Right atrium auricular region (tissue), 2 donors: Measurements from ENCODE around the gene TEAD1. TPM values are rescaled to one million over a fixed set of nuclear protein-coding genes. Genes with fewer than 3 reads are reported as not detected.
A peak's percentile ranks its signal among the peaks of the same experiment; 100 is the strongest.

Experiments used
- DNase-seq: peaks from one replicate; pipeline ENCODE4 v3.0.0-alpha.2; 2019; ENCODE audit warnings: low spot score
- H3K27ac ChIP-seq, 2 donors: fragments of 200-600 bp; sonication (generic); 1 replicate in 1 of 2; 2 replicates in 1 of 2; pipeline ENCODE4 v1.5.1; 2016 to 2019
- H3K27me3 ChIP-seq, 2 donors: fragments of 200-600 bp; sonication (generic); one replicate each; pipeline versions ENCODE4 v1.5.1 to v1.6.0; 2017 to 2019
- H3K36me3 ChIP-seq: fragments of 200-600 bp; sonication (generic); one replicate; pipeline ENCODE4 v1.5.1; 2016
- H3K4me1 ChIP-seq, 2 donors: fragments of 200-600 bp; sonication (generic); one replicate each; pipeline versions ENCODE4 v1.5.1 to v1.6.0; 2017 to 2019
- H3K4me3 ChIP-seq, 2 donors: fragments of 200-600 bp; sonication (generic); 1 replicate in 1 of 2; 2 replicates in 1 of 2; pipeline ENCODE4 v1.5.1; 2017 to 2019; ENCODE audit warnings: mild to moderate bottlenecking in 1 of 2, moderate library complexity in 1 of 2
- H3K9me3 ChIP-seq, 2 donors: fragments of 200-600 bp; sonication (generic); one replicate each; pipeline ENCODE4 v1.5.1; 2019
- CTCF ChIP-seq, 2 donors: fragments of 200-600 bp; sonication (generic); IDR thresholded peaks; one replicate each; pipeline ENCODE4 v1.5.1; 2019; ENCODE audit warnings: antibody characterized with exemption in 2 of 2
- total RNA-seq, 2 donors: library from RNA; depleted of rRNA; stranded (reverse); fragments of >200 nt; gene quantifications; one replicate each; pipeline ENCODE4 v1.1.0, GENCODE V29; 2016

TEAD1 gene
- total RNA-seq, 2 donors from 2014 or later: 73.8 to 99.8 TPM

DNA sequence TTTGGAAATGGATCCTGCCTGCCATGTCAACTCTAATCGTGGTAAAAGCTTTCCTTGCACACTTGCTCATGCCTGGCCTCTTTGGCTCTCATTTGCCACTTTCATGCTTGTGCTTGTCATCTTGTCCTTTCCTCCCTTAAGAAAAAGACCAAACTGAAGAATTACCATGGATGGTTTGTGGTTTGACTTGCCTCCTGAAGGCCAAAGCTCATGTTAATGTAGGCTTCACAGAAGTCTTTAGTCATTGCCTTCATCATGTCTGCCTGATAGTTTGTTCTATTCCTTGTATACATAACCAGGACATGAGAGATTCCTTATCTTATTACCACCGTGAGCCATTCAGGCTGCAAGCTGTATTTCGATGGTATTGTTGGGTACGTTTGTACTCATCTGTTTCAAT lies 17.3 kb downstream of the TEAD1 start:
- Histone ChIP-seq H3K4me1 (peaks cover 0 to 92% of the 10 kb centered on the region in 2 donors), H3K9me3 (no peaks in the 10 kb centered on the region), H3K4me3 (no peak overlapping the region), H3K36me3 (no peaks in the 10 kb centered on the region), H3K27me3 (no peaks in the 10 kb centered on the region), H3K27ac (peak overlapping the region; percentile 91 to 95)
- no peak for DNase-seq
- TF ChIP-seq CTCF (IDR thresholded peaks at IDR 0.05): no peak

GRCh38 chr11:12692229-12693075 lies 18.2 kb downstream of the TEAD1 start:
- Histone ChIP-seq H3K4me1 (peaks cover 0 to 93% of the 10 kb centered on the region in 2 donors), H3K36me3 (no peaks in the 10 kb centered on the region), H3K27me3 (no peaks in the 10 kb centered on the region), H3K4me3 (peak overlapping the region in 1 of 2 donors; percentile 27), H3K27ac (peak overlapping the region; percentile 91 to 95), H3K9me3 (no peaks in the 10 kb centered on the region)
- TF ChIP-seq CTCF (IDR thresholded peaks at IDR 0.05): no peak
- peak; percentile 93 for DNase-seq

GRCh38 chr11:12693094-12693478 lies 18.9 kb downstream of the TEAD1 start:
- Histone ChIP-seq H3K36me3 (no peaks in the 10 kb centered on the region), H3K4me3 (peak overlapping the region in 1 of 2 donors; percentile 27), H3K27ac (peak overlapping the region; percentile 91 to 95), H3K9me3 (no peaks in the 10 kb centered on the region), H3K4me1 (peaks cover 0 to 86% of the 10 kb centered on the region in 2 donors), H3K27me3 (no peaks in the 10 kb centered on the region)
- no peak for DNase-seq
- no peak for TF ChIP-seq CTCF (IDR thresholded peaks at IDR 0.05)

DNA sequence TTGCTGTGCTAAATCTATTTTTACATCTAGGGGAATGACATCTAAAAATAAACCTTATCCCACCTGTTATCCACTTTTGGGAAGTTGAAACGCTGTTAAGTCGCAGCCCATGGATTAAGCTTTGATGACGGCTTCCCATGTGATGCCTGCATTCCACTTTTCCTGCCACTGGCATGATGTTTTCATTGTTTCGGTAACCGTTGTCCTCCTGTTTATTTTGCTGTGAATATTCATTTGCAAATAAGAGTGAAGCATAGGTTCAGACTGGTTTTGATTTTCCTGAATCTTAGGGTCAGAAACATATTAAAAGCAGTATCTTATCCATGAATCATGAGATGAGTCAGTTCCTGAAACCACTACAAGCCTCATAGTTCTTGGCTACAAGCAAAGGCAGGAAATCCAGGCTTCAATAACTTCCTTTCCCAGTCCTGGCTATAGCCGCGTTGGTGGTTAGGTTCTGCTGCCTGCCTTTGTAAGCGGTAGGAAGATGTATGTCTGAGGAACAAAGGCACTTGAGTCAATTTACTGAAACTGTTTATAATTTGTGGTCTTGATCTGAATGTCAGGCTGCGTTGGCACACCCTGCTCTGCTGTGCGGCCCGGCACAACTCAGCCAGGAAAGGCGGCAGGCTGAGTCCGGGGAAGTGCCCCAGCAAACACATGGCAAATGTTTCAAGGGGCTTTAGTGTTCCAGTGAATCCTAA lies 19.4 kb downstream of the TEAD1 start:
- DNase-seq: peak; percentile 73
- Histone ChIP-seq H3K4me3 (peak overlapping the region in 1 of 2 donors; percentile 27), H3K4me1 (peaks cover 0 to 81% of the 10 kb centered on the region in 2 donors), H3K9me3 (no peaks in the 10 kb centered on the region), H3K27me3 (no peaks in the 10 kb centered on the region), H3K27ac (peak overlapping the region; percentile 91 to 95), H3K36me3 (no peaks in the 10 kb centered on the region)
- no peak for TF ChIP-seq CTCF (IDR thresholded peaks at IDR 0.05)

DNA sequence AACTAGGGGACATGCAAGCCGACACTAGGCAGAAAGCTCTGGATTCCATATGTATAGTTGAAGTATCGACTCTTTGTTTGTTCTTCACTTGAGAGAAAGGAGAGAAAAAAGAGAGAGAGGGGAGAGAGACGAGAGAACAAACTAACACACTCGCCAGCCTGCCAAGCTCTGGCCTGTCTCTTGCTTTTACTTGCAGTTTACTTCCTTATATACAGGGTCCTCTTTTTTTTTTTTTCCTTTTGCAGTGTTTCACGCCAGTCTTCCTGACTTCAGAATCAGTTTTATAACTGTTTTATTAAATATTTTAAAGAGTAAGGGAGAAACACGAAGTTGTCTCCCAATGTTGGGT lies 19.9 kb downstream of the TEAD1 start:
- peaks cover 0 to 75% of the 10 kb centered on the region in 2 donors for H3K4me1 ChIP-seq
- no peak for DNase-seq
- peak overlapping the region in 1 of 2 donors; percentile 27 for H3K4me3 ChIP-seq
- no peaks in the 10 kb centered on the region for H3K9me3 ChIP-seq
- H3K36me3 ChIP-seq: no peaks in the 10 kb centered on the region
- H3K27ac ChIP-seq: peak overlapping the region; percentile 91 to 95
- H3K27me3 ChIP-seq: no peaks in the 10 kb centered on the region
- TF ChIP-seq CTCF (IDR thresholded peaks at IDR 0.05): no peak
